ENCODE data around the gene ASTN2.

DNA sequence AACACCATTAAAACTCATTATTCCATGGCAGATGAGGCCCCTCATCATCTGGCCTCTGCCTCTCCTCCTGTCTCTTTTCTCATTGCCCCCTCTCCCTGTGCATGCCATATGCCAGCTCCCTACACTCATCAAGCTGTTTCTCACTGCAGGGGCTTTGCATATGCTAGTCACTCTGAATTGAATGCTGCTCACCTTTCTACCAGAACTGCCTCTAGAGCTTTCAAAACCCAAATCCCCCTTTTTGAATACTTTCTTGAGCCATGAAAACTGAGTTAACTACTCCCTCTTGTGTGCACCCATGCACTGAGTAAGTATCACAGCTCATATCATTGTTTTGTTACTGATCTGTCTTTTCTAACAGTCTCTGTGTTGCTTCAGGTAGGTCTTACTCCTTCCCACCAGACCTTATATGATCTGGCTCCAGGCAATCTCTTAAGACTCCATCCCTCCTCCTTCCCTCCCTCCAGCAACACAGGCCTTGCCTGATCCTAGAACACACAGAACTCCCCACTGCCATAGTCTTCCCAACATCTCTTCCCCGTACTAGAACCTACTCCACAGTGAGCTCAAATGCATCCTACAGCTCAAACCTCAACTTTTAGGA lies 60.5 kb downstream of the ASTN2 start:
- TF ChIP-seq POLR2A (IDR thresholded peaks at IDR 0.05) = no peak
- TF ChIP-seq, protein P1, sequence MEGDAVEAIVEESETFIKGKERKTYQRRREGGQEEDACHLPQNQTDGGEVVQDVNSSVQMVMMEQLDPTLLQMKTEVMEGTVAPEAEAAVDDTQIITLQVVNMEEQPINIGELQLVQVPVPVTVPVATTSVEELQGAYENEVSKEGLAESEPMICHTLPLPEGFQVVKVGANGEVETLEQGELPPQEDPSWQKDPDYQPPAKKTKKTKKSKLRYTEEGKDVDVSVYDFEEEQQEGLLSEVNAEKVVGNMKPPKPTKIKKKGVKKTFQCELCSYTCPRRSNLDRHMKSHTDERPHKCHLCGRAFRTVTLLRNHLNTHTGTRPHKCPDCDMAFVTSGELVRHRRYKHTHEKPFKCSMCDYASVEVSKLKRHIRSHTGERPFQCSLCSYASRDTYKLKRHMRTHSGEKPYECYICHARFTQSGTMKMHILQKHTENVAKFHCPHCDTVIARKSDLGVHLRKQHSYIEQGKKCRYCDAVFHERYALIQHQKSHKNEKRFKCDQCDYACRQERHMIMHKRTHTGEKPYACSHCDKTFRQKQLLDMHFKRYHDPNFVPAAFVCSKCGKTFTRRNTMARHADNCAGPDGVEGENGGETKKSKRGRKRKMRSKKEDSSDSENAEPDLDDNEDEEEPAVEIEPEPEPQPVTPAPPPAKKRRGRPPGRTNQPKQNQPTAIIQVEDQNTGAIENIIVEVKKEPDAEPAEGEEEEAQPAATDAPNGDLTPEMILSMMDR (IDR thresholded peaks at IDR 0.05) = no peak

All from lower leg skin (tissue), 3 donors.